Adipocyte (in vitro differentiated cells): ENCODE results near the gene PSME1.

Experiments
- DNase-seq: peaks from one replicate; pipeline ENCODE4 v3.0.0-alpha.2; 2015; ENCODE audit warnings: low read depth
- H3K27me3 ChIP-seq: replicated peaks from 2 replicates; pipeline ENCODE4 v1.7.0; 2013; ENCODE audit warnings: mild to moderate bottlenecking, low read length, moderate library complexity; ENCODE audit not compliant: control insufficient read depth, insufficient read depth
- H3K36me3 ChIP-seq: 2 replicates; pipeline ENCODE4 v1.7.0; 2013; ENCODE audit warnings: low read length, mild to moderate bottlenecking, moderate library complexity; ENCODE audit not compliant: control insufficient read depth, insufficient read depth, severe bottlenecking
- H3K4me1 ChIP-seq: 2 replicates; pipeline ENCODE4 v1.7.0; 2013; ENCODE audit warnings: mild to moderate bottlenecking, low read length, moderate library complexity; ENCODE audit not compliant: control insufficient read depth, insufficient read depth
- H3K4me3 ChIP-seq: 2 replicates; pipeline ENCODE4 v1.7.0; 2013; ENCODE audit warnings: mild to moderate bottlenecking, low read length, moderate library complexity
- H3K9ac ChIP-seq: 2 replicates; pipeline ENCODE4 v1.7.0; 2013; ENCODE audit warnings: mild to moderate bottlenecking, low read length, moderate library complexity
- H3K9me3 ChIP-seq: 2 replicates; pipeline ENCODE4 v1.7.0; 2013; ENCODE audit warnings: mild to moderate bottlenecking, low read length, moderate library complexity; ENCODE audit not compliant: control insufficient read depth

PSME1 gene

GRCh38 chr14:24121210-24121609 is 14.8 kb upstream of the PSME1 start:
- H3K9ac ChIP-seq: no peak overlapping the region
- peaks cover under 1% of the 10 kb centered on the region for H3K4me1 ChIP-seq
- no peaks in the 10 kb centered on the region for H3K9me3 ChIP-seq
- no peak for DNase-seq
- no peak overlapping the region for H3K4me3 ChIP-seq
- H3K36me3 ChIP-seq: peaks cover 57% of the 10 kb centered on the region
- H3K27me3 ChIP-seq: no peaks in the 10 kb centered on the region

- no peak overlapping the region for H3K9ac ChIP-seq
- no peaks in the 10 kb centered on the region for H3K27me3 ChIP-seq
- H3K36me3 ChIP-seq: peaks cover 53% of the 10 kb centered on the region
- DNase-seq: no peak
- H3K4me3 ChIP-seq: no peak overlapping the region
- no peaks in the 10 kb centered on the region for H3K4me1 ChIP-seq
- H3K9me3 ChIP-seq: no peaks in the 10 kb centered on the region
These were observed 13.6 kb upstream of the PSME1 start for GRCh38 chr14:24122416-24122815.

GRCh38 chr14:24122898-24123297 is 13.1 kb upstream of the PSME1 start:
- Histone ChIP-seq H3K9ac (no peak overlapping the region), H3K4me1 (no peaks in the 10 kb centered on the region), H3K9me3 (no peaks in the 10 kb centered on the region), H3K36me3 (peaks cover 48% of the 10 kb centered on the region), H3K27me3 (no peaks in the 10 kb centered on the region), H3K4me3 (no peak overlapping the region)
- no peak for DNase-seq

GRCh38 chr14:24123424-24124417 is 12.3 kb upstream of the PSME1 start:
- DNase-seq: no peak
- peaks cover 40% of the 10 kb centered on the region for H3K36me3 ChIP-seq
- no peaks in the 10 kb centered on the region for H3K4me1 ChIP-seq
- no peaks in the 10 kb centered on the region for H3K9me3 ChIP-seq
- H3K27me3 ChIP-seq: no peaks in the 10 kb centered on the region
- H3K4me3 ChIP-seq: no peak overlapping the region
- H3K9ac ChIP-seq: no peak overlapping the region

- DNase-seq: no peak
- H3K9me3 ChIP-seq: no peaks in the 10 kb centered on the region
- peaks cover 12% of the 10 kb centered on the region for H3K36me3 ChIP-seq
- no peaks in the 10 kb centered on the region for H3K27me3 ChIP-seq
- H3K4me3 ChIP-seq: no peak overlapping the region
- no peak overlapping the region for H3K9ac ChIP-seq
- no peaks in the 10 kb centered on the region for H3K4me1 ChIP-seq
These were observed 9.1 kb upstream of the PSME1 start for GRCh38 chr14:24126939-24127338.

- H3K4me3 ChIP-seq: no peak overlapping the region
- peaks cover 8% of the 10 kb centered on the region for H3K36me3 ChIP-seq
- no peak for DNase-seq
- no peaks in the 10 kb centered on the region for H3K4me1 ChIP-seq
- no peaks in the 10 kb centered on the region for H3K27me3 ChIP-seq
- H3K9me3 ChIP-seq: no peaks in the 10 kb centered on the region
- no peak overlapping the region for H3K9ac ChIP-seq
These were observed 8.3 kb upstream of the PSME1 start for GRCh38 chr14:24127673-24128072.

- H3K9ac ChIP-seq: no peak overlapping the region
- no peak overlapping the region for H3K4me3 ChIP-seq
- no peaks in the 10 kb centered on the region for H3K27me3 ChIP-seq
These were observed 6.5 kb upstream of the PSME1 start for GRCh38 chr14:24129410-24129998.

GRCh38 chr14:24130380-24130716 is 5.6 kb upstream of the PSME1 start, which contains the start of gene FITM1:
TSS of gene FITM1 (plus strand) at chr14:24130659. CDS start at chr14:24131564, 905 bp downstream.
- Histone ChIP-seq H3K9ac (no peak within 1 kb of the TSS), H3K9me3 (no peaks in the 10 kb centered on the region), H3K4me3 (no peak within 1 kb of the TSS), H3K36me3 (no peaks in the 10 kb centered on the region), H3K27me3 (no peaks in the 10 kb centered on the region), H3K4me1 (no peaks in the 10 kb centered on the region)
- DNase-seq: no peak

More at GRCh38 chr14:24129410-24129998, 6.5 kb upstream of the PSME1 start:
- no peaks in the 10 kb centered on the region for H3K4me1 ChIP-seq
- H3K9me3 ChIP-seq: no peaks in the 10 kb centered on the region
- H3K36me3 ChIP-seq: no peaks in the 10 kb centered on the region
- no peak for DNase-seq

- DNase-seq: no peak
- no peaks in the 10 kb centered on the region for H3K4me1 ChIP-seq
- no peak overlapping the region for H3K4me3 ChIP-seq
- H3K9ac ChIP-seq: no peak overlapping the region
- H3K36me3 ChIP-seq: no peaks in the 10 kb centered on the region
- no peaks in the 10 kb centered on the region for H3K27me3 ChIP-seq
- H3K9me3 ChIP-seq: no peaks in the 10 kb centered on the region
These were observed 5.1 kb upstream of the PSME1 start for GRCh38 chr14:24130717-24131548.

- H3K27me3 ChIP-seq: no peaks in the 10 kb centered on the region
- H3K9me3 ChIP-seq: no peaks in the 10 kb centered on the region
- H3K36me3 ChIP-seq: no peaks in the 10 kb centered on the region
- H3K4me3 ChIP-seq: no peak overlapping the region
- no peak for DNase-seq
- H3K9ac ChIP-seq: no peak overlapping the region
- peaks cover 1% of the 10 kb centered on the region for H3K4me1 ChIP-seq
These were observed 4.4 kb upstream of the PSME1 start for GRCh38 chr14:24131549-24131966.
